ENCODE data around the gene APBB2. TPM values are rescaled to one million over a fixed set of nuclear protein-coding genes. Genes with fewer than 3 reads are reported as not detected.

The APBB2 gene
- total and polyA plus RNA-seq, 4 donors: 22.7 to 101 (median 64.4) TPM

DNA sequence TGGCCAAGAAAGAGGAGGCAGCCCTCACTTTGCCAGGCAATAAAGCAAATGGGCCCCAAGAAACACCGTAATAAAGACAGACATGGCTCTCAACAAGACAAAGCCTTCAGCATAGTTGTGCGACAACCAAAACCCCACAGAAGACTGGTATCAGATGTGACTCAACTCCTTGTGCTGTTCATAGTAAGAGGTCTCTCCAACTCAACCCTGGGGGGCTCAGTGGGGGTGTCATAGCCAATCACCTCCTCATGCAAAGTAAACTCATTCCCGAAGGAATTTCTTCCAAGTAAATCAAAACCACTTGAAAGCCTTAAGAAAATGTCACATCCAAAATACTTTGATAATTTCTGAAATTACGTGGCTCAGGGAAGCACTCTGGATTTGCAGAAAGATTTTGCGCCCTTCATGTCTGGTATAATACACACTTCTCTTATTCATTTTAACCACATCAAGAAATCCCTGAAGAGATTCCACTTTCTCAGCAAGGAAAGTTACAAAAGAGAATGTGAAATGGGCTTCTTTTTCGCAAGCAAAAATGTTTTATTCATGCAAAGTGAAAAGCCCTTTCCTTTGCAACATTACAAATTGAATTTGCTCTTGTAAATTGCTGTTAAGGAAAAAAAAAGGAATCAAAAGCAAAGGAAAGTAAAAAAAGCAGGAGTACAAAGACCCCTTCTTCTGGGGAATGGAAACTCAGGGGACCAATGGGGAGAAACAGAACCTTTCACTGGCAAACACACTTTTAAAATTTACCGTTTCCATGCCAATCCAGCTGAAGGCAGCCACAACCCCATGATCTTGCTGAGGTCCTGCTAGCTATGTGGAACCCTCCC, 327.2 kb downstream of the APBB2 start:
- DNase-seq: no peak

GRCh38 chr4:40881851-40882250, 332.5 kb downstream of the APBB2 start:
- Histone ChIP-seq H3K27ac (ENCODE audit: low read depth in 1 of 2, low read length in 2 of 2) (peak overlapping the region in 1 of 2 donors; percentile 2), H3K4me3 (ENCODE audit: low read length in 2 of 2) (no peak overlapping the region), H3K27me3 (ENCODE audit: control insufficient read depth in 1 of 2, insufficient read depth in 2 of 2, low read length in 1 of 2) (no peaks in the 10 kb centered on the region), H3K36me3 (ENCODE audit: control insufficient read depth in 1 of 2, insufficient read depth in 2 of 2, low read length in 1 of 2) (peaks cover 0 to 3% of the 10 kb centered on the region in 2 donors), H3K9me3 (ENCODE audit: control insufficient read depth, low read length) (no peaks in the 10 kb centered on the region), H3K4me1 (ENCODE audit: control insufficient read depth in 1 of 2, insufficient read depth in 2 of 2, low read length in 2 of 2) (peaks cover 0 to 6% of the 10 kb centered on the region in 2 donors)
- intact Hi-C loops (cut with DNase I): no loop called here
- WGBS, 2 donors: 86 to 89% methylated on average over 4 of the region's 4 CpGs
- ATAC-seq (ENCODE audit: low FRiP score) (no peak), DNase-seq (no peak)

More for the DNA sequence above, 327.2 kb downstream of the APBB2 start:
- H3K4me1 ChIP-seq (ENCODE audit: control insufficient read depth in 1 of 2, insufficient read depth in 2 of 2, low read length in 2 of 2): no peaks in the 10 kb centered on the region
- peaks cover 0 to 8% of the 10 kb centered on the region in 2 donors for H3K36me3 ChIP-seq (ENCODE audit: control insufficient read depth in 1 of 2, insufficient read depth in 2 of 2, low read length in 1 of 2)
- ATAC-seq (ENCODE audit: low FRiP score): no peak
- no peak overlapping the region for H3K4me3 ChIP-seq (ENCODE audit: low read length in 2 of 2)
- H3K9me3 ChIP-seq (ENCODE audit: control insufficient read depth, low read length): no peaks in the 10 kb centered on the region
- no peaks in the 10 kb centered on the region for H3K27me3 ChIP-seq (ENCODE audit: control insufficient read depth in 1 of 2, insufficient read depth in 2 of 2, low read length in 1 of 2)
- WGBS, 2 donors: 90 to 91% methylated on average over 7 of the region's 7 CpGs
- no peak overlapping the region for H3K27ac ChIP-seq (ENCODE audit: low read depth in 1 of 2, low read length in 2 of 2)
- intact Hi-C loops (cut with DNase I): no loop called here

GRCh38 chr4:40881096-40881495, 333.2 kb downstream of the APBB2 start:
- Histone ChIP-seq H3K27ac (ENCODE audit: low read depth in 1 of 2, low read length in 2 of 2) (no peak overlapping the region), H3K36me3 (ENCODE audit: control insufficient read depth in 1 of 2, insufficient read depth in 2 of 2, low read length in 1 of 2) (peaks cover 0 to 3% of the 10 kb centered on the region in 2 donors), H3K27me3 (ENCODE audit: control insufficient read depth in 1 of 2, insufficient read depth in 2 of 2, low read length in 1 of 2) (no peaks in the 10 kb centered on the region), H3K9me3 (ENCODE audit: control insufficient read depth, low read length) (no peaks in the 10 kb centered on the region), H3K4me1 (ENCODE audit: control insufficient read depth in 1 of 2, insufficient read depth in 2 of 2, low read length in 2 of 2) (peaks cover 0 to 8% of the 10 kb centered on the region in 2 donors), H3K4me3 (ENCODE audit: low read length in 2 of 2) (no peak overlapping the region)
- 61 to 74% methylated on average over 2 of the region's 2 CpGs for WGBS, 2 donors
- intact Hi-C loops (cut with DNase I): no loop called here
- DNase-seq (no peak), ATAC-seq (ENCODE audit: low FRiP score) (no peak)

DNA sequence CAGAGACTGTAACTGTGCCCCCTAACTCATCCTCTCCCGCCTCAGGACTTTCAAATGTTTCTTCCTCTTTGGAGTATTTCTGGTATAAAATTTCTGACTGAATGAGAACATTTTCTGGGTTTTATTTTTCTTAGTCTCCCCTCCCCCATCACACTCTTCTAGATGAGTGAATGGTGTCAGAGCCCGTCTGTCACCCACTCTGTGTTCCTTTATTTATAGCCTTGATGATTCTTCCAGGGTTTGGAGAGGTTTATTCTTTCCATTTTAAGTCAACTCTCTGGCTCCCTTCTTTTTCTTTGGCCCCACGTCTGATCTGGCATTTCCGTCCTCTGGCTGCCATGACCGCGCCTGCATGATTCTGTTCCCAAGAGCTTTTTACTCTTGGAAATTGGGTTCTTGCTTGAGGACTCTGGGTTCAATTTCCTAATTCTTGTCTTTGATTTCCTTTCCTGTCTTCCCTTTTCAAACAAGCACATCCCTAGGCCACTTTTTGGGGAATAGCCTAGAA, 335.7 kb downstream of the APBB2 start:
- H3K9me3 ChIP-seq (ENCODE audit: control insufficient read depth, low read length): no peaks in the 10 kb centered on the region
- ATAC-seq (ENCODE audit: low FRiP score) (peak; percentile 55), DNase-seq (peak in 1 of 2 donors; percentile 60)
- WGBS, 2 donors: 8 to 15% methylated on average over 6 of the region's 6 CpGs
- peaks cover 0 to 12% of the 10 kb centered on the region in 2 donors for H3K4me1 ChIP-seq (ENCODE audit: control insufficient read depth in 1 of 2, insufficient read depth in 2 of 2, low read length in 2 of 2)
- peak overlapping the region; percentile 96 to 98 for H3K27ac ChIP-seq (ENCODE audit: low read depth in 1 of 2, low read length in 2 of 2)
- H3K4me3 ChIP-seq (ENCODE audit: low read length in 2 of 2): no peak overlapping the region
- H3K27me3 ChIP-seq (ENCODE audit: control insufficient read depth in 1 of 2, insufficient read depth in 2 of 2, low read length in 1 of 2): no peaks in the 10 kb centered on the region
- H3K36me3 ChIP-seq (ENCODE audit: control insufficient read depth in 1 of 2, insufficient read depth in 2 of 2, low read length in 1 of 2): peaks cover 0 to 3% of the 10 kb centered on the region in 2 donors
- intact Hi-C loops (cut with DNase I): no loop called here

DNA sequence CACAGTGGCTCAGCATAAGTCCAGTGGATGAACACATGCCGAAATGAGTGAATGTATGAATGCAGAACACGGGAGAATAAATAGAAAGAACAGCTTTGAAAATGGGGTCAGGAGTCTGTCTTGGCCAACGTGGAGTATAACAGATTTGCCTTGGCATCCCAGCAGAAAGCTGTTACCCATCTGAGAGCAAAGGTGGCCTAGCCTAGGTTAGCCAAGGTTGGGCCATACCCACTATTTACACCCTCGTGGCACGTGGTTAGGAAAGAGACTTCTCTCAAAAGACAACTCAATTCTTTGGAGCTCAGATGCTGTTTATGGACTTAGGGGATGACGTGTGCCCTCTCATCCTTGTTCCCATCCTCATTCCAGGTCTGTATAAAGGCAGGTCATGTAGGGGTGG, 337.3 kb downstream of the APBB2 start:
- no peaks in the 10 kb centered on the region for H3K27me3 ChIP-seq (ENCODE audit: control insufficient read depth in 1 of 2, insufficient read depth in 2 of 2, low read length in 1 of 2)
- peak overlapping the region; percentile 43 to 83 for H3K27ac ChIP-seq (ENCODE audit: low read depth in 1 of 2, low read length in 2 of 2)
- no peak for ATAC-seq (ENCODE audit: low FRiP score)
- no peak for DNase-seq
- WGBS, 2 donors: 80 to 87% methylated on average over 6 of the region's 6 CpGs
- peaks cover 0 to 12% of the 10 kb centered on the region in 2 donors for H3K4me1 ChIP-seq (ENCODE audit: control insufficient read depth in 1 of 2, insufficient read depth in 2 of 2, low read length in 2 of 2)
- H3K9me3 ChIP-seq (ENCODE audit: control insufficient read depth, low read length): no peaks in the 10 kb centered on the region
- no peak overlapping the region for H3K4me3 ChIP-seq (ENCODE audit: low read length in 2 of 2)
- intact Hi-C loops (cut with DNase I): no loop called here
- peaks cover 0 to 3% of the 10 kb centered on the region in 2 donors for H3K36me3 ChIP-seq (ENCODE audit: control insufficient read depth in 1 of 2, insufficient read depth in 2 of 2, low read length in 1 of 2)

GRCh38 chr4:40875507-40876150, 338.7 kb downstream of the APBB2 start:
- peaks cover 0 to 2% of the 10 kb centered on the region in 2 donors for H3K36me3 ChIP-seq (ENCODE audit: control insufficient read depth in 1 of 2, insufficient read depth in 2 of 2, low read length in 1 of 2)
- peak overlapping the region in 1 of 2 donors; percentile 34 for H3K27ac ChIP-seq (ENCODE audit: low read depth in 1 of 2, low read length in 2 of 2)
- DNase-seq: no peak
- no peaks in the 10 kb centered on the region for H3K9me3 ChIP-seq (ENCODE audit: control insufficient read depth, low read length)
- 33 to 38% methylated on average over 1 of the region's 1 CpG for WGBS, 2 donors
- no peak overlapping the region for H3K4me3 ChIP-seq (ENCODE audit: low read length in 2 of 2)
- no peaks in the 10 kb centered on the region for H3K27me3 ChIP-seq (ENCODE audit: control insufficient read depth in 1 of 2, insufficient read depth in 2 of 2, low read length in 1 of 2)
- H3K4me1 ChIP-seq (ENCODE audit: control insufficient read depth in 1 of 2, insufficient read depth in 2 of 2, low read length in 2 of 2): peaks cover 0 to 12% of the 10 kb centered on the region in 2 donors
- no peak for ATAC-seq (ENCODE audit: low FRiP score)
- intact Hi-C loops (cut with DNase I): no loop called here

- WGBS, 2 donors: 36 to 39% methylated on average over 3 of the region's 3 CpGs
- DNase-seq (no peak), ATAC-seq (ENCODE audit: low FRiP score) (no peak)
- Histone ChIP-seq H3K4me3 (ENCODE audit: low read length in 2 of 2) (no peak overlapping the region), H3K27me3 (ENCODE audit: control insufficient read depth in 1 of 2, insufficient read depth in 2 of 2, low read length in 1 of 2) (no peaks in the 10 kb centered on the region), H3K27ac (ENCODE audit: low read depth in 1 of 2, low read length in 2 of 2) (no peak overlapping the region), H3K36me3 (ENCODE audit: control insufficient read depth in 1 of 2, insufficient read depth in 2 of 2, low read length in 1 of 2) (no peaks in the 10 kb centered on the region), H3K9me3 (ENCODE audit: control insufficient read depth, low read length) (no peaks in the 10 kb centered on the region), H3K4me1 (ENCODE audit: control insufficient read depth in 1 of 2, insufficient read depth in 2 of 2, low read length in 2 of 2) (peaks cover 0 to 12% of the 10 kb centered on the region in 2 donors)
- intact Hi-C loops (cut with DNase I): no loop called here
Observed at GRCh38 chr4:40874901-40875300, 339.4 kb downstream of the APBB2 start.

GRCh38 chr4:40874331-40874730, 340.0 kb downstream of the APBB2 start:
- Histone ChIP-seq H3K4me1 (ENCODE audit: control insufficient read depth in 1 of 2, insufficient read depth in 2 of 2, low read length in 2 of 2) (peaks cover 0 to 12% of the 10 kb centered on the region in 2 donors), H3K4me3 (ENCODE audit: low read length in 2 of 2) (no peak overlapping the region), H3K9me3 (ENCODE audit: control insufficient read depth, low read length) (no peaks in the 10 kb centered on the region), H3K36me3 (ENCODE audit: control insufficient read depth in 1 of 2, insufficient read depth in 2 of 2, low read length in 1 of 2) (no peaks in the 10 kb centered on the region), H3K27me3 (ENCODE audit: control insufficient read depth in 1 of 2, insufficient read depth in 2 of 2, low read length in 1 of 2) (no peaks in the 10 kb centered on the region), H3K27ac (ENCODE audit: low read depth in 1 of 2, low read length in 2 of 2) (no peak overlapping the region)
- DNase-seq: no peak
- intact Hi-C loops (cut with DNase I): no loop called here
- 83 to 92% methylated on average over 7 of the region's 7 CpGs for WGBS, 2 donors
- ATAC-seq (ENCODE audit: low FRiP score): no peak
